Measurements from ENCODE around the gene DOCK2.
"Not testable (repeated sequence)": the region's sequence is repeated elsewhere in the genome, so short reads cannot be mapped to it uniquely, and the experiment has no call there.

Gene DOCK2

GRCh38 chr5:170080786-170081445 lies 443.8 kb downstream of the DOCK2 start:
- in situ Hi-C loops (cut with MboI; ENCODE audit: low sequenced_read_pairs, unreplicated experiment), result no loop called here
- no peak for DNase-seq (ENCODE audit: low spot score)
- TF ChIP-seq CTCF (IDR thresholded peaks at IDR 0.05; ENCODE audit: borderline replicate concordance, control extremely low read depth, extremely low read depth, insufficient read depth, missing control alignments), result no peak

GRCh38 chr5:170081616-170082015 lies 444.5 kb downstream of the DOCK2 start:
- no peak for DNase-seq (ENCODE audit: low spot score)
- TF ChIP-seq CTCF (IDR thresholded peaks at IDR 0.05; ENCODE audit: borderline replicate concordance, control extremely low read depth, extremely low read depth, insufficient read depth, missing control alignments), result no peak
- in situ Hi-C loops (cut with MboI; ENCODE audit: low sequenced_read_pairs, unreplicated experiment), result no loop called here

GRCh38 chr5:170082701-170083100 lies 445.6 kb downstream of the DOCK2 start:
- DNase-seq (ENCODE audit: low spot score), result no peak
- in situ Hi-C loops (cut with MboI; ENCODE audit: low sequenced_read_pairs, unreplicated experiment), result no loop called here

GRCh38 chr5:170087168-170087817 lies 450.2 kb downstream of the DOCK2 start:
- DNase-seq (ENCODE audit: low spot score), result no peak
- in situ Hi-C loops (cut with MboI; ENCODE audit: low sequenced_read_pairs, unreplicated experiment), result no loop called here
- TF ChIP-seq CTCF (IDR thresholded peaks at IDR 0.05; ENCODE audit: borderline replicate concordance, control extremely low read depth, extremely low read depth, insufficient read depth, missing control alignments), result no peak

More at GRCh38 chr5:170082701-170083100, 445.6 kb downstream of the DOCK2 start:
- no peak for TF ChIP-seq CTCF (IDR thresholded peaks at IDR 0.05; ENCODE audit: borderline replicate concordance, control extremely low read depth, extremely low read depth, insufficient read depth, missing control alignments)

- no peak for TF ChIP-seq CTCF (IDR thresholded peaks at IDR 0.05; ENCODE audit: borderline replicate concordance, control extremely low read depth, extremely low read depth, insufficient read depth, missing control alignments)
- in situ Hi-C loops (cut with MboI; ENCODE audit: low sequenced_read_pairs, unreplicated experiment), result loop anchor here (10.0 kb wide), 1 partner anchor 92 kb away; no protein-coding TSS in a partner anchor
- DNase-seq (ENCODE audit: low spot score), result no peak
These were observed 455.5 kb downstream of the DOCK2 start for GRCh38 chr5:170092455-170093101.

GRCh38 chr5:170094329-170094728 lies 457.3 kb downstream of the DOCK2 start:
- in situ Hi-C loops (cut with MboI; ENCODE audit: low sequenced_read_pairs, unreplicated experiment), result loop anchor here (10.0 kb wide), 1 partner anchor 90 kb away; no protein-coding TSS in a partner anchor
- DNase-seq (ENCODE audit: low spot score), result not testable (repeated sequence)

- TF ChIP-seq CTCF (IDR thresholded peaks at IDR 0.05; ENCODE audit: borderline replicate concordance, control extremely low read depth, extremely low read depth, insufficient read depth, missing control alignments), result no peak
- in situ Hi-C loops (cut with MboI; ENCODE audit: low sequenced_read_pairs, unreplicated experiment), result loop anchor here (10.0 kb wide), 1 partner anchor 89 kb away; no protein-coding TSS in a partner anchor
- no peak for DNase-seq (ENCODE audit: low spot score)
These were observed 458.6 kb downstream of the DOCK2 start for GRCh38 chr5:170095646-170096045.

Data from GM13976 (cell line).